SH-SY5Y (cell line): Measurements from ENCODE around the gene KRT73.

Source experiments
- GATA2 ChIP-seq: IDR thresholded peaks from 2 replicates; pipeline ENCODE4 v1.6.1; 2011; ENCODE audit warnings: mild to moderate bottlenecking, low read depth, low read length
- GATA3 ChIP-seq: IDR thresholded peaks from 2 replicates; pipeline ENCODE4 v1.6.1; 2011; ENCODE audit warnings: low read depth, mild to moderate bottlenecking, low read length, moderate library complexity

DNA sequence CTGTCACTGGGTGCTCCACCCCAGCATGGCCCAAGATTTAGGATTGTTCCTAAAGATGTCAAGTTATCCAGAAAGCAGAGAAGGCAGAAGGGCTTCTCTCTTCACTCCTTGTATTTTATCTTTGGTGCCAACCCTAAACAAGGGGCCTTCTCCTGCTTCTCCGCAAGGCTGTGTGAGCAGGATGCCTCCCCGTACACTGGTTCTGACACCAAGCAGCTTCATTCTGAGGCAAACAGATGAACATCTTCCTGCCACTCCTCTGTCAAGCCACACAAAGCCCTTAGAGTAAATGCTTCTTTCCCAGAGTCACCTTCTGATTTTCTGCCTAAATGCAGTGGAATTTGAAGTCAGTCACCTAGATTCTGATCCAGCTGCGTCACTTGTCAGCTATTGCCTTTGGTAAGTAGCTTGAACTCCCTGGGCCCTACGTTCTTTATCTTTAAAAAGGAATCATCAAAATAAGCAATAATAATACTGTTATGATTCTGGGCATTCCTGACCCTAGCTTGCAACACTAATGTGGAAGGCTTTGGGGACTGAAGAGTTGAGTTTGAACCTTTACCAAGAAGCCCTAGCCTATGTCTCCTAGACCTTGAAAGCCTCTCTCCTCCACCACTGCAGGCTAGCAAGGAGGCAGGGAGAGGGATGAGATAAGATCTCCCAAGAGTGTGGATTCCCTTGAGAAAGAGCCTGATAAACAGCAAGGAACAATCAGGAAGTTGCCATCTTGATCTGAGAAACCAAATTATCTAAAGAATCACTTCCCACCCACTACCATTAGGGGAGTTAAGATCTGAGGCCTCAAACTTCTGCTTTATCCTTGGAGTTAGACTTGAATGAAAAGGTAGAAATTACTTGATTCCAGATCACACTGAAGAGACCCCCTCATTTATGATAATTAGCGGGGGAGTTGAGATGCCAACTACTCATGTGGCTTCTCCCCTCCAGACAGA, 5.7 kb downstream of the KRT73 start:
- TF ChIP-seq GATA2 (no peak), GATA3 (no peak)
